ENCODE measurements around the gene CHIA.
"Not testable (repeated sequence)": the region's sequence is repeated elsewhere in the genome, so short reads cannot be mapped to it uniquely, and the experiment has no call there.

CHIA gene

GRCh38 chr1:111351700-111352099 is 61.0 kb downstream of the CHIA start:
- no peak overlapping the region for H3K27ac ChIP-seq (ENCODE audit: low read length)
- no peaks in the 10 kb centered on the region for H3K4me1 ChIP-seq (ENCODE audit: low read length)
- no peaks in the 10 kb centered on the region for H3K36me3 ChIP-seq (replicated peaks; ENCODE audit: low read depth, low read length)
- no peak overlapping the region for H2AFZ ChIP-seq (ENCODE audit: low read depth, low read length)
- TF ChIP-seq CTCF (IDR thresholded peaks at IDR 0.05; ENCODE audit: low read depth, low read length) (no peak), EZH2phosphoT487 (IDR thresholded peaks at IDR 0.05; ENCODE audit: low read depth) (no peak)
- no peak overlapping the region for H3K4me3 ChIP-seq (ENCODE audit: low read length)
- no peaks in the 10 kb centered on the region for H3K27me3 ChIP-seq (ENCODE audit: low read depth, low read length)
- H3K9me3 ChIP-seq (ENCODE audit: insufficient read depth, low read length) = no peaks in the 10 kb centered on the region
- H3K4me2 ChIP-seq (ENCODE audit: low read length) = no peak overlapping the region
- H3K9ac ChIP-seq (ENCODE audit: low read length) = no peak overlapping the region
- no peaks in the 10 kb centered on the region for H4K20me1 ChIP-seq (ENCODE audit: insufficient read depth, low read length)
- H3K79me2 ChIP-seq (ENCODE audit: low read length) = no peaks in the 10 kb centered on the region

GRCh38 chr1:111354584-111354983 is 63.9 kb downstream of the CHIA start:
- H3K4me2 ChIP-seq (ENCODE audit: low read length) = no peak overlapping the region
- no peak overlapping the region for H3K27ac ChIP-seq (ENCODE audit: low read length)

GRCh38 chr1:111358964-111359363 is 68.3 kb downstream of the CHIA start:
- H2AFZ ChIP-seq (ENCODE audit: low read depth, low read length) = no peak overlapping the region
- H4K20me1 ChIP-seq (ENCODE audit: insufficient read depth, low read length) = no peaks in the 10 kb centered on the region
- TF ChIP-seq CTCF (IDR thresholded peaks at IDR 0.05; ENCODE audit: low read depth, low read length) (no peak), EZH2phosphoT487 (IDR thresholded peaks at IDR 0.05; ENCODE audit: low read depth) (no peak)
- no peaks in the 10 kb centered on the region for H3K4me1 ChIP-seq (ENCODE audit: low read length)
- no peaks in the 10 kb centered on the region for H3K79me2 ChIP-seq (ENCODE audit: low read length)
- no peak overlapping the region for H3K9ac ChIP-seq (ENCODE audit: low read length)
- H3K27ac ChIP-seq (ENCODE audit: low read length) = no peak overlapping the region
- H3K9me3 ChIP-seq (ENCODE audit: insufficient read depth, low read length) = no peaks in the 10 kb centered on the region
- no peaks in the 10 kb centered on the region for H3K36me3 ChIP-seq (replicated peaks; ENCODE audit: low read depth, low read length)
- H3K27me3 ChIP-seq (ENCODE audit: low read depth, low read length) = no peaks in the 10 kb centered on the region
- no peak overlapping the region for H3K4me3 ChIP-seq (ENCODE audit: low read length)
- H3K4me2 ChIP-seq (ENCODE audit: low read length) = no peak overlapping the region

More at GRCh38 chr1:111354584-111354983, 63.9 kb downstream of the CHIA start:
- Histone ChIP-seq H3K4me1 (ENCODE audit: low read length) (no peaks in the 10 kb centered on the region), H3K4me3 (ENCODE audit: low read length) (no peak overlapping the region), H3K9me3 (ENCODE audit: insufficient read depth, low read length) (no peaks in the 10 kb centered on the region), H4K20me1 (ENCODE audit: insufficient read depth, low read length) (no peaks in the 10 kb centered on the region), H3K9ac (ENCODE audit: low read length) (no peak overlapping the region), H2AFZ (ENCODE audit: low read depth, low read length) (no peak overlapping the region), H3K36me3 (replicated peaks; ENCODE audit: low read depth, low read length) (no peaks in the 10 kb centered on the region), H3K79me2 (ENCODE audit: low read length) (no peaks in the 10 kb centered on the region), H3K27me3 (ENCODE audit: low read depth, low read length) (no peaks in the 10 kb centered on the region)
- no peak for TF ChIP-seq EZH2phosphoT487 (IDR thresholded peaks at IDR 0.05; ENCODE audit: low read depth)
- no peak for TF ChIP-seq CTCF (IDR thresholded peaks at IDR 0.05; ENCODE audit: low read depth, low read length)

GRCh38 chr1:111359376-111359775 is 68.7 kb downstream of the CHIA start:
- H3K4me1 ChIP-seq (ENCODE audit: low read length) = no peaks in the 10 kb centered on the region
- no peaks in the 10 kb centered on the region for H3K36me3 ChIP-seq (replicated peaks; ENCODE audit: low read depth, low read length)
- no peak overlapping the region for H3K4me3 ChIP-seq (ENCODE audit: low read length)
- no peak overlapping the region for H3K4me2 ChIP-seq (ENCODE audit: low read length)
- H3K27ac ChIP-seq (ENCODE audit: low read length) = no peak overlapping the region
- no peaks in the 10 kb centered on the region for H3K9me3 ChIP-seq (ENCODE audit: insufficient read depth, low read length)
- no peaks in the 10 kb centered on the region for H3K27me3 ChIP-seq (ENCODE audit: low read depth, low read length)
- no peaks in the 10 kb centered on the region for H3K79me2 ChIP-seq (ENCODE audit: low read length)
- TF ChIP-seq CTCF (IDR thresholded peaks at IDR 0.05; ENCODE audit: low read depth, low read length) (no peak), EZH2phosphoT487 (IDR thresholded peaks at IDR 0.05; ENCODE audit: low read depth) (no peak)
- H2AFZ ChIP-seq (ENCODE audit: low read depth, low read length) = no peak overlapping the region
- H4K20me1 ChIP-seq (ENCODE audit: insufficient read depth, low read length) = no peaks in the 10 kb centered on the region
- H3K9ac ChIP-seq (ENCODE audit: low read length) = no peak overlapping the region

- H3K79me2 ChIP-seq (ENCODE audit: low read length); H3K27me3 ChIP-seq (ENCODE audit: low read depth, low read length); H3K4me1 ChIP-seq (ENCODE audit: low read length); H3K27ac ChIP-seq (ENCODE audit: low read length); H2AFZ ChIP-seq (ENCODE audit: low read depth, low read length); H3K4me2 ChIP-seq (ENCODE audit: low read length); H3K9me3 ChIP-seq (ENCODE audit: insufficient read depth, low read length); H3K4me3 ChIP-seq (ENCODE audit: low read length); H3K36me3 ChIP-seq (replicated peaks; ENCODE audit: low read depth, low read length); H3K9ac ChIP-seq (ENCODE audit: low read length); H4K20me1 ChIP-seq (ENCODE audit: insufficient read depth, low read length): not testable (repeated sequence)
Observed at GRCh38 chr1:111360257-111360656, 69.6 kb downstream of the CHIA start.
